Kidney (tissue), 14 donors: ENCODE measurements around the gene RALGAPB. TPM values are rescaled to one million over a fixed set of nuclear protein-coding genes. Genes with fewer than 3 reads are reported as not detected.

Experiments
- DNase-seq, 5 donors: peaks; one replicate each; pipeline ENCODE4 v3.0.0-alpha.2; 2013 to 2020
- FAIRE-seq: peaks from 2 replicates; lab custom pipeline; 2012; peaks lifted over from hg19 to GRCh38; lab: Jason Lieb, UNC
- H3K27ac ChIP-seq, 2 donors: one replicate each; pipeline ENCODE4 v1.7.0; 2013; ENCODE audit warnings: low read depth in 2 of 2, low read length in 2 of 2, inconsistent platforms in 1 of 2
- H3K27me3 ChIP-seq: one replicate; pipeline ENCODE4 v1.7.1; 2013; ENCODE audit warnings: low read length, inconsistent platforms; ENCODE audit not compliant: control insufficient read depth, insufficient read depth
- H3K36me3 ChIP-seq, 3 donors: one replicate each; pipeline versions ENCODE4 v1.7.0 to v1.7.1; 2013; ENCODE audit warnings: low read length in 3 of 3, control low read depth in 1 of 3, inconsistent platforms in 1 of 3; ENCODE audit not compliant: insufficient read depth in 3 of 3, control insufficient read depth in 2 of 3
- H3K4me1 ChIP-seq, 3 donors: one replicate each; pipeline versions ENCODE4 v1.7.0 to v1.7.1; 2013; ENCODE audit warnings: low read length in 3 of 3, inconsistent platforms in 1 of 3, low read depth in 1 of 3; ENCODE audit not compliant: control insufficient read depth in 2 of 3, insufficient read depth in 2 of 3
- H3K4me3 ChIP-seq, 3 donors: one replicate each; pipeline versions ENCODE4 v1.7.0 to v1.8.1; 2013; ENCODE audit warnings: low read length in 3 of 3, control low read depth in 1 of 3, inconsistent platforms in 1 of 3
- H3K9ac ChIP-seq, 3 donors: one replicate each; pipeline versions ENCODE4 v1.7.0 to v1.7.1; 2013; ENCODE audit warnings: low read length in 3 of 3, control low read depth in 1 of 3, inconsistent platforms in 1 of 3
- H3K9me3 ChIP-seq, 3 donors: one replicate each; pipeline versions ENCODE4 v1.7.0 to v1.7.1; 2013; ENCODE audit warnings: low read length in 3 of 3, control low read depth in 1 of 3, inconsistent platforms in 1 of 3; ENCODE audit not compliant: control insufficient read depth in 2 of 3, insufficient read depth in 1 of 3
- CTCF ChIP-seq: IDR thresholded peaks from 3 replicates; pipeline ENCODE4 v1.5.1; 2012; ENCODE audit warnings: mild to moderate bottlenecking, moderate library complexity, borderline replicate concordance; ENCODE audit not compliant: insufficient read depth; ENCODE audit errors: extremely low read depth
- intact Hi-C: fragments of 100-400 bp; cut with DNase I; formaldehyde crosslinking; loops from one replicate; pipeline ENCODE4 v1.11.1; 2022
- polyA plus RNA-seq: library from polyadenylated mRNA; stranded (reverse); fragments of 350-450 nt; fragmentation: Illumina TruSeq; extraction: RNeasy Lipid Tissue Mini Kit (QIAGEN cat#74804); gene quantifications from one replicate; pipeline ENCODE4 v1.2.3, GENCODE V29; 2014; ENCODE audit warnings: low read depth, low replicate concordance; ENCODE audit not compliant: insufficient read depth
- total RNA-seq: library from RNA; stranded (reverse); fragmentation: NEBNext Ultra II Directional; extraction: Animal tissue kit (Norgen Biotek cat#: 25700); gene quantifications from one replicate; pipeline ENCODE4 v1.2.1, GENCODE V29; 2021
- donor health status: control.
- donor health status: control.
- donor health status: control.
- donor health status: control.
- donor health status: control.
- donor health status: DM: yes; HTN: yes; CAD: no.
- donor health status: Normal renal cell carcinoma (clear cell type).

RALGAPB gene
- total and polyA plus RNA-seq, 2 donors from 2014 or later, result 9.4 to 43.3 TPM

GRCh38 chr20:38515631-38516030 lies 43.0 kb downstream of the RALGAPB start:
- no peaks in the 10 kb centered on the region for H3K4me1 ChIP-seq
- H3K9me3 ChIP-seq, result no peaks in the 10 kb centered on the region
- H3K4me3 ChIP-seq, result no peak overlapping the region
- H3K36me3 ChIP-seq, result peaks cover 0 to 23% (median 8%) of the 10 kb centered on the region in 3 donors
- no peak overlapping the region for H3K9ac ChIP-seq
- TF ChIP-seq CTCF, result no peak
- intact Hi-C loops, result no loop called here
- no peaks in the 10 kb centered on the region for H3K27me3 ChIP-seq
- no peak overlapping the region for H3K27ac ChIP-seq
- FAIRE-seq, result no peak
- no peak for DNase-seq

- no peaks in the 10 kb centered on the region for H3K27me3 ChIP-seq
- H3K36me3 ChIP-seq, result peaks cover 0 to 37% (median 12%) of the 10 kb centered on the region in 3 donors
- intact Hi-C loops, result no loop called here
- H3K4me3 ChIP-seq, result no peak overlapping the region
- no peak overlapping the region for H3K9ac ChIP-seq
- TF ChIP-seq CTCF, result no peak
- no peaks in the 10 kb centered on the region for H3K4me1 ChIP-seq
- H3K27ac ChIP-seq, result no peak overlapping the region
- FAIRE-seq, result no peak
- no peak for DNase-seq
- no peaks in the 10 kb centered on the region for H3K9me3 ChIP-seq
Observed at GRCh38 chr20:38519426-38519825, 46.8 kb downstream of the RALGAPB start.

DNA sequence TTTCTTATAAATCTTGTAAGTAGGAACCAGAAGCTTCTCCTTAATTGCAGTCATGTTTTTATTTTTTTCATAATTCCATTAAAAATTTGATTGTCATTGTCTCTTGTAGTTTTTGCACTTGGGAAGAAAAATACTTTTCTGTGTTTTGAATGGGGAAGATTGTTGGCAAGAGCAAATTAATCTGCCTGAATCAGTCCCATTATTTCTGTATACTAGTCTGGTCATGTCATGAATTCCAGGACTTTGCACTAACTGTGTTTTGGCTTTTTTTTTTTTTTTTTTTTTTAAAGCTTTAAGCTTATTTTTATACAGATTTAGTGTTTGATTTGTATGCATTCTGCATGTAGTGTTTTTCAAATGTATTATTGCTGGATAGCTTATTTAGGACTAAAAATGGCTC lies 47.6 kb downstream of the RALGAPB start:
- TF ChIP-seq CTCF, result no peak
- no peak overlapping the region for H3K4me3 ChIP-seq
- H3K9me3 ChIP-seq, result no peaks in the 10 kb centered on the region
- no peaks in the 10 kb centered on the region for H3K27me3 ChIP-seq
- peaks cover 4 to 37% (median 12%) of the 10 kb centered on the region in 3 donors for H3K36me3 ChIP-seq
- H3K9ac ChIP-seq, result no peak overlapping the region
- DNase-seq (no peak), FAIRE-seq (no peak)
- no peaks in the 10 kb centered on the region for H3K4me1 ChIP-seq
- intact Hi-C loops, result no loop called here
- H3K27ac ChIP-seq, result no peak overlapping the region

- Histone ChIP-seq H3K4me3 (no peak overlapping the region), H3K36me3 (peaks cover 4 to 27% (median 20%) of the 10 kb centered on the region in 3 donors), H3K27me3 (no peaks in the 10 kb centered on the region), H3K9ac (no peak overlapping the region), H3K4me1 (no peaks in the 10 kb centered on the region), H3K9me3 (no peaks in the 10 kb centered on the region), H3K27ac (no peak overlapping the region)
- FAIRE-seq (no peak), DNase-seq (no peak)
- no peak for TF ChIP-seq CTCF
- intact Hi-C loops, result no loop called here
Observed at GRCh38 chr20:38523697-38524096, 51.1 kb downstream of the RALGAPB start.
